Thyroid gland (tissue), 4 donors: ENCODE results near the gene HYLS1. TPM values are rescaled to one million over a fixed set of nuclear protein-coding genes. Genes with fewer than 3 reads are reported as not detected.

Source experiments
- DNase-seq, 2 donors: peaks; one replicate each; pipeline ENCODE4 v3.0.0-alpha.2; 2019
- H3K27ac ChIP-seq, 3 donors: fragments of 200-600 bp; sonication (generic); 1 replicate in 2 of 3; 2 replicates in 1 of 3; pipeline ENCODE4 v1.5.1; 2016 to 2019; ENCODE audit warnings: mild to moderate bottlenecking in 1 of 3, moderate library complexity in 1 of 3
- H3K27me3 ChIP-seq: fragments of 200-600 bp; sonication (generic); one replicate; pipeline ENCODE4 v1.5.1; 2019
- H3K36me3 ChIP-seq, 2 donors: fragments of 200-600 bp; sonication (generic); one replicate each; pipeline ENCODE4 v1.5.1; 2016 to 2019
- H3K4me1 ChIP-seq, 2 donors: fragments of 200-600 bp; sonication (generic); one replicate each; pipeline ENCODE4 v1.5.1; 2017 to 2019
- H3K4me3 ChIP-seq, 3 donors: fragments of 200-600 bp; sonication (generic); replicated peaks in 1 of 3; 1 replicate in 2 of 3; 2 replicates in 1 of 3; pipeline ENCODE4 v1.5.1; 2016; ENCODE audit warnings: mild to moderate bottlenecking in 1 of 3
- H3K9me3 ChIP-seq: fragments of 200-600 bp; sonication (generic); one replicate; pipeline ENCODE4 v1.5.1; 2017
- POLR2A ChIP-seq, 2 donors: fragments of 450-650 bp; IDR thresholded peaks; one replicate each; pipeline ENCODE4 v1.6.1; 2017; ENCODE audit warnings: antibody characterized with exemption in 2 of 2, mild to moderate bottlenecking in 2 of 2, moderate library complexity in 1 of 2
- WGBS, 2 donors: methylation state at CpG; one replicate each; pipeline ENCODE4 v1.1.5; 2017; 5-methylcytosine and 5-hydroxymethylcytosine counted together
- intact Hi-C: fragments of 100-400 bp; cut with DNase I; formaldehyde crosslinking; loops from one replicate; pipeline ENCODE4 v1.15.1; 2023
- total RNA-seq, 4 donors: library from RNA; depleted of rRNA; stranded (reverse); fragments of >200 nt; gene quantifications; one replicate each; pipeline ENCODE4 v1.2.3, GENCODE V29; 2016
- TF ChIP-seq, protein P1 (sequence below), 6 experiments: fragments of 200-600 bp in 3 of 6; fragments of 450-650 bp in 3 of 6; sonication (generic) in 3 of 6; IDR thresholded peaks; one replicate each; pipeline ENCODE4 v1.5.1; 2016 to 2019; ENCODE audit warnings: antibody characterized with exemption in 6 of 6, mild to moderate bottlenecking in 2 of 6, inconsistent platforms in 1 of 6, moderate library complexity in 1 of 6

The HYLS1 gene
- total RNA-seq, 4 donors from 2014 or later: 1.6 to 6.9 (median 3.0) TPM

DNA sequence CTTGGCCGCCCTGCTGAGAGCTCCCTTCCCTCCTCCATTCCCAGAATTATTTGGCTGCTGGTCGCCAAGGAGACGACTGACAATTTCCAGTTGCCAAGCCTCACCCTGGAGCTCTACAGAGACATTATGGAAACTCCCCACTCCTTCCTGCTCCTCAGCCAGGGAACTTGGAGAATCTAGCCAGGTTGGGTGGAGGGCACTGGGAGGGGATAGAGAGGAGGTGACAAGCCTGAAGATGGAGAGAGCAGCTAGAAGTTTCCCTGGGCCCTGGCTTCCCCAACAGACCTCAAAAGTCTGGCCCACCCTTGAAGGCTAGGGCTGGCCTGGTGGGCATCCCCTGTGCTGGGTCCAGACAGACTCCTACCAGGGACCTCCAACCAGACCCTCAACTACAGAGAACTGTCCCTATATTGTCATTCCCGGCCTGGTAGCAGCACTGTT lies 51.6 kb downstream of the HYLS1 start:
- DNase-seq: peak; percentile 41 to 51
- Histone ChIP-seq H3K36me3 (no peaks in the 10 kb centered on the region), H3K4me1 (peaks cover 0 to 20% of the 10 kb centered on the region in 2 donors), H3K9me3 (no peaks in the 10 kb centered on the region), H3K4me3 (no peak overlapping the region), H3K27ac (no peak overlapping the region), H3K27me3 (no peaks in the 10 kb centered on the region)
- intact Hi-C loops: no loop called here
- WGBS, 2 donors: 40 to 49% methylated on average over 4 of the region's 4 CpGs
- TF ChIP-seq, protein P1, sequence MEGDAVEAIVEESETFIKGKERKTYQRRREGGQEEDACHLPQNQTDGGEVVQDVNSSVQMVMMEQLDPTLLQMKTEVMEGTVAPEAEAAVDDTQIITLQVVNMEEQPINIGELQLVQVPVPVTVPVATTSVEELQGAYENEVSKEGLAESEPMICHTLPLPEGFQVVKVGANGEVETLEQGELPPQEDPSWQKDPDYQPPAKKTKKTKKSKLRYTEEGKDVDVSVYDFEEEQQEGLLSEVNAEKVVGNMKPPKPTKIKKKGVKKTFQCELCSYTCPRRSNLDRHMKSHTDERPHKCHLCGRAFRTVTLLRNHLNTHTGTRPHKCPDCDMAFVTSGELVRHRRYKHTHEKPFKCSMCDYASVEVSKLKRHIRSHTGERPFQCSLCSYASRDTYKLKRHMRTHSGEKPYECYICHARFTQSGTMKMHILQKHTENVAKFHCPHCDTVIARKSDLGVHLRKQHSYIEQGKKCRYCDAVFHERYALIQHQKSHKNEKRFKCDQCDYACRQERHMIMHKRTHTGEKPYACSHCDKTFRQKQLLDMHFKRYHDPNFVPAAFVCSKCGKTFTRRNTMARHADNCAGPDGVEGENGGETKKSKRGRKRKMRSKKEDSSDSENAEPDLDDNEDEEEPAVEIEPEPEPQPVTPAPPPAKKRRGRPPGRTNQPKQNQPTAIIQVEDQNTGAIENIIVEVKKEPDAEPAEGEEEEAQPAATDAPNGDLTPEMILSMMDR (IDR thresholded peaks at IDR 0.05): no peak
- no peak for TF ChIP-seq POLR2A (IDR thresholded peaks at IDR 0.05)

DNA sequence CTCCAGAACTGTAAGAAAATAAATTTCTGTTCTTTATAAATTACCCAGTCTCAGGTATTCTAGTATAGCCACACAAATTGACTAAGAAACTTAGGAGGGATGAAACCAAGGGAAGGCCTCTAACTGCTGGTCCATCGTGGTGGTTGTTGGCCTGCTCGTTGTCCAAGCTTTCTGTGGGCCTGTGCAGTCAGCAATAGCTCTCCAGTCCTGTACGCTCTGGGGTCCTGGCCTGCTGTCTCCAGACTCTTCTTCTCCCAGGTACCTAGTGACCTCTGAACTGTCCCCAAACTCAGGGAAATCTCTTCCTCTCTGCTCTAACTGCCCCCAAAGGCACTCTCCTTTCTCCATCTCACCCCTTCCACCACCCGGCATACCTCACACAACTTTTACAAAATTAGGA lies 52.7 kb downstream of the HYLS1 start:
- no peak for TF ChIP-seq POLR2A (IDR thresholded peaks at IDR 0.05)
- TF ChIP-seq, protein P1 (IDR thresholded peaks at IDR 0.05): no peak
- Histone ChIP-seq H3K4me3 (no peak overlapping the region), H3K9me3 (no peaks in the 10 kb centered on the region), H3K4me1 (peaks cover 0 to 20% of the 10 kb centered on the region in 2 donors), H3K27ac (no peak overlapping the region), H3K27me3 (no peaks in the 10 kb centered on the region), H3K36me3 (no peaks in the 10 kb centered on the region)
- WGBS, 2 donors: 97 to 99% methylated on average over 4 of the region's 4 CpGs
- DNase-seq: no peak
- intact Hi-C loops: loop anchor here (5.0 kb wide), 1 partner anchor 252 kb away; no protein-coding TSS in a partner anchor

DNA sequence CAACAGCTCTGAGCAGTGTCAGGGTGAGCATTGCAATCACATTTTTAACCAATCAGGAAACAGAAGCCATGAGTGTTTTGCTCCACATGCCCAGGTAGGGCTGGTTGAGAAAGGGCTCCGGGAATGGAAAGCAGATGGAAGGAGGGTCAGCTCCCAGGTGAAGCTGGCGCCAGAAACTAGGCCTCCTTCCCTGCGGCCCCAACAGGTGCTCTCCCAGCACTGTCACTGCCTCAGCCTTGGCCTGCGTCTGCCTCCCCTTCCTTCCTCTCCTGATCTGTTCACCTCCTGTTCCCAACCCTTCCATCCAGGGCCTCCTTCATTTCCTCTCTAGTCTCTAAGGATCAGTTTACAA lies 53.8 kb downstream of the HYLS1 start:
- no peak for DNase-seq
- H3K4me3 ChIP-seq: no peak overlapping the region
- no peaks in the 10 kb centered on the region for H3K36me3 ChIP-seq
- no peaks in the 10 kb centered on the region for H3K27me3 ChIP-seq
- intact Hi-C loops: loop anchor here (5.0 kb wide), 1 partner anchor 251 kb away; no protein-coding TSS in a partner anchor
- TF ChIP-seq POLR2A (IDR thresholded peaks at IDR 0.05): no peak
- TF ChIP-seq, protein P1 (IDR thresholded peaks at IDR 0.05): no peak
- peaks cover 0 to 20% of the 10 kb centered on the region in 2 donors for H3K4me1 ChIP-seq
- no peaks in the 10 kb centered on the region for H3K9me3 ChIP-seq
- no peak overlapping the region for H3K27ac ChIP-seq
- 85 to 91% methylated on average over 4 of the region's 4 CpGs for WGBS, 2 donors

DNA sequence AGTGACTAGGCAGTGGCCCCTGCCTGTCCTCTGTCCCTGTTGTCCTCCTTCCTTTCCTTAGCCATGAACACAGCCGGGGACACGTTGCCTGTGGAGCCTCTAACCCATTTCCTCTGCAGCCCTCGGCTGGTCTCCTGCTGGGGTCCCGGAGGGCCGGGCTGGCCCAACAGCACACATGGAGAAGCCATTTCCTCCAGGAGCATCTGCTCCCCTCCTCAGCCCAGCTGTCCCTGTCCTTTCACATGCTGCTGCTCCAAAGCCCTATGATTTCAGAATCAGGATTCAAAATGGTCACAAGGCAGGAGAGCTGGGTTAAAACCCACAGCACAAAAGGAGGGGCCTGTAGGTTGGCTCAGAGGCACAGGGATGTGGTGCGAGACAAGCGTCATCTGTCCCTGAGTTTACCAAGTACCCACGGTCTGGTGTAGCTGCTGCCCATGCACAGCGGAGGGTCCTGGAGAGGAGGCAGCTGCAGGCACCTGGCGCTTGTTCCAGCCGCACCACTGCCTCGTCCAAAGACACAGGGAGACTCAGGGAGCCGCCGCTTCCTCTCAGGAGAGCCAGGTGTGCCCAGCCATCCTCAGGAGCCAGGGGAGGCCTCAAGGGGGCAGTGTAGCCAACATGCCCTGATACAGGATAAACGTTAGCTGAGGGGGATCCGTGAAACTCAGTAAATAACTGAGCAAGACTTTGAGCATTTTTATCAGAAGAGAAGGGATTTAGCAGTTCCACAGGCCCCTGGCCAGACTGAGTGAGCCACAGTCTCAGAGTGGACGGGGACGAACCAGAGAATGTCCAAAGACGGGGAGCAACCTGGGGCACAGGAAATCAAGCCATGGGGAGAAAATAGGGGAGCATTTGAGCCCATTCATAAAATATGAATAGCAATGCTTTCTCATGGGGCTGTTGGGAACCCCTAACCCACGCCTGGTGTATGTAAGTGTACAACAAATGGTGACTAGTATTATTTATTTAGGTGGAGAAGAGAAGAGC lies 54.4 kb downstream of the HYLS1 start:
- TF ChIP-seq, protein P1 (IDR thresholded peaks at IDR 0.05): peak; percentile 19 to 80 (median 61)
- no peak for TF ChIP-seq POLR2A (IDR thresholded peaks at IDR 0.05)
- no peaks in the 10 kb centered on the region for H3K9me3 ChIP-seq
- no peaks in the 10 kb centered on the region for H3K36me3 ChIP-seq
- H3K27ac ChIP-seq: no peak overlapping the region
- WGBS, 2 donors: 43 to 47% methylated on average over 17 to 19 of the region's 20 CpGs
- peak; percentile 80 to 85 for DNase-seq
- no peaks in the 10 kb centered on the region for H3K27me3 ChIP-seq
- intact Hi-C loops: loop anchor here (5.0 kb wide), 1 partner anchor 250 kb away; no protein-coding TSS in a partner anchor
- H3K4me1 ChIP-seq: peaks cover 0 to 20% of the 10 kb centered on the region in 2 donors
- H3K4me3 ChIP-seq: no peak overlapping the region
